ENCODE results near the gene CA5B.

CA5B gene

DNA sequence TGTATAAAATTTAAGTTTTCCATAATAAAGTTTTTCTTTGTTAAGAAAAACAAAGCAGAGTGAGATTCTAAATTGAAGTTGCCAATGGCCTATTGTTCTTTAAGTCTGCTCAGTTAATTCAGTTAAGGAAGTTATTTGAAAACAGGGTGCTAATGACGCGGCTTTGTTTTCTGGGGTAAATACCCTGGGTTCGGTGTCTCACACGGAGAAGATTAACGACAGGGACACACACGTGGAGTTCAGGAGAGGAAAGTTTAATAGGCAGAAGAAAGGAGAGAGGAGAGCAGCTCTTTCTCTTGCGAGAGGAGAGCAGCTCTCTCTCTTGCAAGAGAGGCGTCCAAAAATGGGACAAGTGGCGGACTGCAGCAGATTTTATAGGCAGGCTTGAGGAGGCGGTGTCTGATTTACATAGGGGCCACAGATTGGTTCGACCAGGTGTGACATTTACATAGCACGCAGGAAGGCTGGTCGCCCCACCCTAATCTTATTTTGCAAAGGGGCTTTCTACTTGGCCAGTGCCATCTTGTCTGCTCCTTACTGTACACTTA lies 9.6 kb downstream of the CA5B start:
- Histone ChIP-seq H3K9me3 (no peaks in the 10 kb centered on the region), H3K36me3 (no peaks in the 10 kb centered on the region), H3K4me1 (ENCODE audit: control insufficient read depth in 1 of 2, insufficient read depth in 1 of 2, low read depth in 1 of 2, low read length in 1 of 2) (peaks cover 15 to 19% of the 10 kb centered on the region in 2 experiments), H3K27me3 (no peaks in the 10 kb centered on the region), H3K27ac (no peak overlapping the region), H3K4me3 (ENCODE audit: low read depth in 1 of 2, low read length in 1 of 2) (no peak overlapping the region)
- no peak for TF ChIP-seq CTCF (IDR thresholded peaks at IDR 0.05)

DNA sequence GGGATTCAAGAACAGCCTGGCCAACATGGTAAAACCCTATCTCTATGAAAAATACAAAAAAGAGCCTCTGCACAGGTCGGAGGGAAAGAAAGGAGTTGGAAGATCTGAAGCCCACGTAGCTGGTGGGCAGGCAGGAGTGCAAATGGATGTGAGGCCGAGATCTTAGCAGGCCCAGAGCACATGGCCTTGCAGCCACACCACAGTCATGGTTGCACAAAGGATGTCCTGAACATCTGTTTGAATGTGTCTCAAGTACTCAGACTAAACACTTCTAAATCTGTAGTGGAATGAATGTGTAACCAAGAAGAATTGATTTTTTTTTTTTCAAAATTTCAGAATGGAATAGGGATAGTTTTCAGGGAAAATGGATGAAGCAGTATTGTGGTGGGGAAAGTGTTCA lies 10.8 kb downstream of the CA5B start:
- H3K4me1 ChIP-seq (ENCODE audit: control insufficient read depth in 1 of 2, insufficient read depth in 1 of 2, low read depth in 1 of 2, low read length in 1 of 2), result peaks cover 15 to 19% of the 10 kb centered on the region in 2 experiments
- no peak overlapping the region for H3K4me3 ChIP-seq (ENCODE audit: low read depth in 1 of 2, low read length in 1 of 2)
- H3K36me3 ChIP-seq, result no peaks in the 10 kb centered on the region
- H3K27ac ChIP-seq, result no peak overlapping the region
- H3K9me3 ChIP-seq, result no peaks in the 10 kb centered on the region
- no peaks in the 10 kb centered on the region for H3K27me3 ChIP-seq
- TF ChIP-seq CTCF (IDR thresholded peaks at IDR 0.05), result no peak

DNA sequence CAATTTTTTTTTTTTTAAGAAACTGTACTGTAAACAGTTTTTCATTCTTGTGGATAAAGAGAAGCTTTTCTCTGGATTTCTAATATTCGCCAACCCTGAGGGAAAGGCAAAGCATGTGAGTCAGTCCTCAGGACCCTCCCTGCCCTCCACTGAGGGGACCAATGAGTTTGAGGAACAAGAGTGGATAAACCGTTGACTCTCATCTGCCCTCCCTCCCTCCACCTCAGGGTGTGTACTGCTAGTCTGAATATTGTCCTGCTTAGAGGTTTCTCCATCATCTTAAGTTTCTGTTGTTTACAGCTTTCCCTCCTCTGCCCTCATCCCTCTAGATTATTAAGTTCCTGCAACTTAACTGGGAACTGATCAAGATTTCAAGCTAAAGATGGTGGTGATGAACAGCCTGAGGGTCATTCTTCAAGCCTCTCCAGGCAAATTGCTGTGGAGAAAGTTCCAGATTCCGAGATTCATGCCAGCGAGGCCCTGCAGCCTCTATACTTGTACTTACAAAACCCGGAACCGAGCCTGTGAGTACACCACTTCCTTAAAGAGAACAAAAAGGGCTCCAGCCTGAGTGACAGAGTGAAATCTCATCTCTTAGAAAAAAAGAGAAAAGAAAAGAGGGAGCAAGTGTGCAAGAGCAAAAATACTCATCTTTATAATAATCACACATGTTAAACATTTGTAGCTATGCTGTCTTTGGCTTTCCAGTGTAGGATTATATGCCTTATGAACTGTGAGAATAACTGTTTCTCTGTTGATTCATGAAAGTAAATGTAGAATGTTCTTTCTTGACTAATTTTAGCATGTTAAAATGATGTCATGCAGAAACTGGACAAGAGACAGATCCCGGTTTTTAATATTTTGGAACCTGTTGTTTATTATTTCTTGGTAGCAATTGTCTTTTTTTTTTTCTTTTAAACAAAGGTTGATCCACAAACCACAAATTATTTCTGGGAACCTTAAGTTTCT lies 11.9 kb downstream of the CA5B start:
- Histone ChIP-seq H3K4me1 (ENCODE audit: control insufficient read depth in 1 of 2, insufficient read depth in 1 of 2, low read depth in 1 of 2, low read length in 1 of 2) (peaks cover 15 to 19% of the 10 kb centered on the region in 2 experiments), H3K27me3 (no peaks in the 10 kb centered on the region), H3K36me3 (no peaks in the 10 kb centered on the region), H3K9me3 (no peaks in the 10 kb centered on the region), H3K27ac (peak overlapping the region; percentile 84), H3K4me3 (ENCODE audit: low read depth in 1 of 2, low read length in 1 of 2) (no peak overlapping the region)
- TF ChIP-seq CTCF (IDR thresholded peaks at IDR 0.05), result no peak

DNA sequence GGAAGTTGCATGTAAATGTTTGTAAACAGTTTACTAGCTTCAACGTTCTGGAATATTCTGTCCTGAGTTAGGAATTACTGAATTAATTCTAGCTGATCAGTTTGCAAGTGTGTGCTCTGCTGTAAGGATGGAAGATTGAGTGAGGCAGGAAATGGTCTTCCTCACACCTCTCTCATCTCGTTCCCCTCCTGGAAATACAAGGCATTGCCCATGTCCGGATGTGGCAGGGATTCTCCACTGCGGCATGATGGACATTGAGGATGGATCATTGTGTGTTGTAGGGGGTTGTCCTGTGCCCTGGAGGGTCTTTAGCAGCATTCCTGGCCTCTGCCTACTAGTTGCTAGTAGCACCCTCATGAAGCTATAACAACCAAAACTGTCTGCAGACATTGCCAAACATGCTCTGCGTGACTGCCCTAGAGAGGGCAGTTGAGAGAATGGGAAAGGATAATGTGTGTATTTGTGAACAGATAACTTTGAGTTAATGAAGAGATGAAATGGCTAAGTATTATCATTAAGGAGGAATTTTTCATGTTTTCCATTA lies 12.6 kb downstream of the CA5B start:
- peaks cover 15% of the 10 kb centered on the region in 2 experiments for H3K4me1 ChIP-seq (ENCODE audit: control insufficient read depth in 1 of 2, insufficient read depth in 1 of 2, low read depth in 1 of 2, low read length in 1 of 2)
- H3K27me3 ChIP-seq, result no peaks in the 10 kb centered on the region
- TF ChIP-seq CTCF (IDR thresholded peaks at IDR 0.05), result no peak
- no peak overlapping the region for H3K4me3 ChIP-seq (ENCODE audit: low read depth in 1 of 2, low read length in 1 of 2)
- H3K27ac ChIP-seq, result peak overlapping the region; percentile 84
- no peaks in the 10 kb centered on the region for H3K36me3 ChIP-seq
- H3K9me3 ChIP-seq, result no peaks in the 10 kb centered on the region

DNA sequence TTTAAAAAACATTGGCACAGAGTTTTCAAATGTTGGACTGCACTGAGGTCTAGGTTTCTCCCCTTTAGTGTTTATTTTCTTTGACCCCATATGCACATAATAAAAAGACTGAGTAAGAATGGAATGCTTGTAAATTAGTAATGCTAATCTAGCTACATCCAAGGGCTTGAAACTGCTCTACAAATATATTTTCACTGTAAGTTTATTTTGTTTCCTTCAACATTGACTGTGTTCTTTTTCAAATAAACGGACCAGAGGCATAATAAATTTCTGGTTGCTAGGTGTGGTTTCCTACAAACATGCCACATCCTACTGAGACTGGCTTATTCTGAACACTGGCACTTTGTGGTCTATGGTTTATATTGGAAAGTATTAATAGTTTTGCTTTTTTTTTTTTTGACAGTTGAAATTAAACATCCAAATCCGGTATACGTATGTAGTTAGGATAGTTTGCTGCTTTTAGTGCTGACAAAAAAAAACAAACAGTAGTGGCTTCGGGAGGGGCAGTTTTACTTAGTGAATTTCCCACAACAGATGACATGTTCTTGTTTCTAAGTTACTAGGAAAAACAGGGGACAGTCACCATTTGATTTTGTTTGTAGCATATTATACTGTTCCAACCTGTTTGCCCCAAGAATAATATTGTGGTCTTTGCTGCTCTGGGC lies 13.2 kb downstream of the CA5B start:
- H3K36me3 ChIP-seq, result no peaks in the 10 kb centered on the region
- H3K9me3 ChIP-seq, result no peaks in the 10 kb centered on the region
- H3K27me3 ChIP-seq, result no peaks in the 10 kb centered on the region
- H3K27ac ChIP-seq, result no peak overlapping the region
- peaks cover 15% of the 10 kb centered on the region in 2 experiments for H3K4me1 ChIP-seq (ENCODE audit: control insufficient read depth in 1 of 2, insufficient read depth in 1 of 2, low read depth in 1 of 2, low read length in 1 of 2)
- TF ChIP-seq CTCF (IDR thresholded peaks at IDR 0.05), result no peak
- no peak overlapping the region for H3K4me3 ChIP-seq (ENCODE audit: low read depth in 1 of 2, low read length in 1 of 2)

All from neutrophil (primary cell).